ENCODE results near the gene HSD11B1.

HSD11B1 gene

DNA sequence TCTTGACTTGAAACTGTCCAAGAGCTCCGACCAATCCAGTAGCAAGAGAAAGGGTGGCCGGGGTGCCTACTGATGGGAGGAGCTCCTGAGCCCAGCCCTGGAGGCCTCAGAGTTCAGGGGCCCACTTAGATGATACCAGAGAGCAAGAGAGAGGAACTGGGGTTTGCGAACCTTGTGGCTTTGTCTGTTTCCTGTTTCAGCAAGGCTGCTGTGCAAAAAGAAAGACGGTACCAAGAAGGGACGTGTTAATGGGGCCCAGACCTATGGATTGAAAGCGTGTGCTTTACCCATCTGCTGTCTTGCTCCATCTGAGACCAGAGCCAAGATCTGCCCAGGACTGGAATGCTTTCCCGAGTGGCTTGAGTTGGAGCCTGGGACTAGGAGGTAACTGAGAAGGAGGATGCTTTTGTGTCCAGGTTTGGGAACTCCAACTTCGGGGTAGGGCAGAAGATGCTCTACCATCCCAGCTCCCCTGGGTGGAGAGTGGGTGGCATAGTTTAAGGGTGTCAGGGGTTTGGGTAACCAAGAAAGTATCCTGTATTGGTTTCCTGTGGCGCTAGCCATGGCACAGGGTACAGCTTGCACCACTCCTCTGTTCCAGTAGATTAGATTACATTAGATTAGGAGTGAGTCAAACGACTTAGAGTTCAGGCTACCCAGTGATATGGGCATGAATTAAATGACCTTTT, 51.4 kb downstream of the HSD11B1 start, which contains the start of gene TRAF3IP3:
TSS of gene TRAF3IP3 (plus strand) at position 128 of the 689 bp plus-strand sequence. CDS start 3,987 bp downstream, outside the sequence.
- TF ChIP-seq, protein P1, sequence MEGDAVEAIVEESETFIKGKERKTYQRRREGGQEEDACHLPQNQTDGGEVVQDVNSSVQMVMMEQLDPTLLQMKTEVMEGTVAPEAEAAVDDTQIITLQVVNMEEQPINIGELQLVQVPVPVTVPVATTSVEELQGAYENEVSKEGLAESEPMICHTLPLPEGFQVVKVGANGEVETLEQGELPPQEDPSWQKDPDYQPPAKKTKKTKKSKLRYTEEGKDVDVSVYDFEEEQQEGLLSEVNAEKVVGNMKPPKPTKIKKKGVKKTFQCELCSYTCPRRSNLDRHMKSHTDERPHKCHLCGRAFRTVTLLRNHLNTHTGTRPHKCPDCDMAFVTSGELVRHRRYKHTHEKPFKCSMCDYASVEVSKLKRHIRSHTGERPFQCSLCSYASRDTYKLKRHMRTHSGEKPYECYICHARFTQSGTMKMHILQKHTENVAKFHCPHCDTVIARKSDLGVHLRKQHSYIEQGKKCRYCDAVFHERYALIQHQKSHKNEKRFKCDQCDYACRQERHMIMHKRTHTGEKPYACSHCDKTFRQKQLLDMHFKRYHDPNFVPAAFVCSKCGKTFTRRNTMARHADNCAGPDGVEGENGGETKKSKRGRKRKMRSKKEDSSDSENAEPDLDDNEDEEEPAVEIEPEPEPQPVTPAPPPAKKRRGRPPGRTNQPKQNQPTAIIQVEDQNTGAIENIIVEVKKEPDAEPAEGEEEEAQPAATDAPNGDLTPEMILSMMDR (IDR thresholded peaks at IDR 0.05; ENCODE audit: insufficient read depth, low read length, missing control alignments) = no peak
- CTCF ChIA-PET = interaction anchor here (0.9 to 2.1 kb wide), 5 partner anchors 8 to 68 kb away, joined by 5 to 8 read pairs (median 7); no protein-coding TSS in a partner anchor
- no peak within 1 kb of the TSS for H3K4me3 ChIP-seq (ENCODE audit: low read depth, low read length)
- no peak for DNase-seq (ENCODE audit: low read depth, low spot score)
- POLR2A ChIA-PET = no interaction called here

DNA sequence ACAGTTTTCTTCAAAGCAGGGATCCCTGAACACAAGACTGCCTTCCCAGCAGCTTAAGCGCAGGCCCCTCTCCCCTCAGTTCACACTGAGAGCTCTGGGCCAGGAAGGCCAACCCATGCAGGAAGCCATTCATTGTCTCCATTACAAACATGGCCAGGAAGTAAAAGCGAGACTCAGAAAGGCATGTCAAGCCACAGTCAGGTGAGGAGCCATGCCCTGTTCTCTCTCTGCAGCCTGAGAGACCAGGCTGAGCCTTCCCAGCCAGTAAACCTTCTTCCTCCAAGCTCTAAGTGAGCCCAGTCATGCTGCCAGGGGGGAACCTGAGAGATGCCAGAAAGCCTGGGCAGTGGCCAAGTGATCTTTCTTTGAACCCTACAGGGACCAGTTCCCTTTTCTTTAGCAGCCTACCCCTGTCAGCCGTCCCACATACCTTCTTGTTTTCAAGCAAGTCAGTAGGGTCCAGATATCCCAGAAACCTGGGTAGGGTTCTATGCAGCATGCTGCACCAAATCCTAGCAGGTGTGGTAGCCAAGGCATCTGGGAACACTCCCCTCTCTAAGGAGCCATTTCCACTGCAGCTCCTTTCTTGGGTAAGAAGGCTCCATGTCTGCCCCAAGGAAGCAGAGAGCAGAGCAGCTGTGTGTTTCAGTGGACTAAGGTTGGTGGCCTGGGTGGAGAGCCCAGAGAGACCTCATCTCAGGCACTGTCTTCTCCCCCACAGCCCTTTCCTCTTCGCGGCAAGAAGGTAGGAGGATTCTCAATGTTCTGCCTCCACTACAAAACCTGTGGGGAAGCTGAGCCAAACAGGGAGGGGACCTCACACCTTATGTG, 52.2 kb downstream of the HSD11B1 start:
- ChIA-PET CTCF (interaction anchor here (0.9 to 1.8 kb wide), 3 partner anchors 9 to 11 kb away, joined by 4 to 8 read pairs (median 7); no protein-coding TSS in a partner anchor), POLR2A (no interaction called here)
- H3K4me3 ChIP-seq (ENCODE audit: low read depth, low read length) = no peak overlapping the region
- TF ChIP-seq, protein P1 (IDR thresholded peaks at IDR 0.05; ENCODE audit: insufficient read depth, low read length, missing control alignments) = no peak
- no peak for DNase-seq (ENCODE audit: low read depth, low spot score)

DNA sequence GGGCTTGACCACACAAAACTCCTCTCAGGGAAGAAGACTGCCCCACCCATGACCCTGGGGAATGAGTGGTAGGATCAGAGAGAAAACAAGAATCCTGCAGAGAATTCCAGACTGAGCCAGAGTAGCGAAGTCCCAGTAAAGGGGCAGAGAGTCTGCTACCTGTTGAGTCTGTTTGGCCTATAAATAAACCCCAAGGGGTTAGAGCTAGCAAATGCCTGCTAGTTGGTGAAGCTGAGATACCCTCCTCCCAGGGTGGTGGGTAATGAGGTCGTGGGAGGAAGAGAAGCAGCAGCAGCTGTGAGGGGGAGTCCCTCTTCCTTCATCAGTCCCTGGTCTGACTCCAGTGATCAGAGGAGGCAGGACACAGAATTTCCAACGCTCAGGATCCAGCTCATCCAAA, 53.8 kb downstream of the HSD11B1 start:
- TF ChIP-seq, protein P1 (IDR thresholded peaks at IDR 0.05; ENCODE audit: insufficient read depth, low read length, missing control alignments) = no peak
- ChIA-PET CTCF (interaction anchor here (1.0 to 1.8 kb wide), 2 partner anchors 12 to 65 kb away, joined by 4 read pairs; no protein-coding TSS in a partner anchor), POLR2A (no interaction called here)

DNA sequence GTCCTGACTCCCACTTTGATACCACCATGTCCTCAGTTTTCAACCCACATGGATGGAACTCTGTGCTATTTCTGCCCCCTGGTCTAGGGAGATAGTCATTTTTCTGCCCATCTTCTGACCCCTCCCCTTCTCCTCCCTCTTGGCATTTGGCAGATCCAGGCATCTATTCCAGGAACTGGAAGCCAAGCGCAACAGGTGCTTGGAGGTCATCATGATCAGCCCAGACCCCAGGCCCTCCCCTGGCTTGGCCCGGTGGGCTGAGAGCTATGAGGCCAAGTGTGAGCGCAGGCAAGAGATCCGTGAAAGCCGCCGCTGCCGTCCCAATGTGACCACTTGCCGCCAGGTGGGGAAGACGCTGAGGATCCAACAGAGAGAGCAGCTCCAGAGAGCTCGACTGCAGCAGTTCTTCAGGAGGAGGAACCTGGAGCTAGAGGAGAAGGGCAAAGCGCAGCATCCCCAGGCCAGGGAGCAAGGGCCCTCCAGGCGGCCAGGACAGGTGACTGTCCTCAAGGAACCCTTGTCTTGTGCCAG, 55.2 kb downstream of the HSD11B1 start:
- ChIA-PET POLR2A (no interaction called here), CTCF (interaction anchor here (0.7 to 1.9 kb wide), 3 partner anchors 10 to 12 kb away, joined by 4 to 9 read pairs (median 5); no protein-coding TSS in a partner anchor)
- no peak overlapping the region for H3K4me3 ChIP-seq (ENCODE audit: low read depth, low read length)
- DNase-seq (ENCODE audit: low read depth, low spot score) = no peak
- TF ChIP-seq, protein P1 (IDR thresholded peaks at IDR 0.05; ENCODE audit: insufficient read depth, low read length, missing control alignments) = no peak

More for the DNA sequence above, 53.8 kb downstream of the HSD11B1 start:
- H3K4me3 ChIP-seq (ENCODE audit: low read depth, low read length) = no peak overlapping the region
- DNase-seq (ENCODE audit: low read depth, low spot score) = no peak

DNA sequence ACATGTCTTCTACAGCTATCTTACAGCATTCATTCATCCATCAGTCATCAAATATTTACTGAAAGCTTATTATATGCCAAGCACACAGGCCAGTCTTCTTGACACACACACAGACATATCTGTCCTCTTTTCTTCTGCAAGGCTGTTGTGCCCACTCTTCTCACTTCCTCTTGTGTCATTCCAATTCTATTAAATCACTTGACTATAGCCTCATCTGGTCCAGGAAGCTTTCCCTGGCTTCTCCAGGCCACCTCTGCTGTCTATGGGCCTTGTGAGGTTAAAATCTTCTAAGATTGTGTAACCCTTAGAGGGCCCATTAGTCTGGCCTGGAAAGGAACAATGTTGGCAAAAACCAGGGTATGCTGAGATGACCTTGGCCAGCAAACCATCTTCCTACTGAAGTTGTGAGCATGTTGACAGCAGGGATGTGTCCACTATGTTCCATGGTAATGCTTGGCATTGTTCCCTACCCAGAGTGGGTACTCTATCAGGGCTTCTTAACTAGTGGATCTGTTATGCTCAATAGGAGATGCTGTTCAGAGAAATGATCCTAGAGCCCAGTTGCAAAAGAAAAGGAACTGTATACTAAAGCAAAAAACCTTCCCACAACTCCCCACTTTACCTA, 56.5 kb downstream of the HSD11B1 start:
- no peak for DNase-seq (ENCODE audit: low read depth, low spot score)
- TF ChIP-seq, protein P1 (IDR thresholded peaks at IDR 0.05; ENCODE audit: insufficient read depth, low read length, missing control alignments) = no peak
- ChIA-PET CTCF (interaction anchor here (0.7 to 1.9 kb wide), 5 partner anchors 11 to 185 kb away, joined by 3 to 9 read pairs (median 4); no protein-coding TSS in a partner anchor), POLR2A (no interaction called here)
- no peak overlapping the region for H3K4me3 ChIP-seq (ENCODE audit: low read depth, low read length)

Measured in AG04449 (cell line).